Stimulated activated CD4-positive, alpha-beta T cell treated with anti-CD3 and anti-CD28 coated beads, Interleukin-1b, Interleukin-23, amount 100 ng/mL, for 1 hour (primary cell): ENCODE measurements around the gene MMRN1.

ENCODE experiments used
- DNase-seq, 2 donors: peaks; one replicate each; pipeline ENCODE4 v3.0.0-alpha.2; 2020; ENCODE audit warnings: low read depth in 2 of 2

The MMRN1 gene

GRCh38 chr4:89995006-89995405 is 100.4 kb downstream of the MMRN1 start:
- no peak for DNase-seq

- no peak for DNase-seq
Measured at GRCh38 chr4:89995814-89996213, 101.2 kb downstream of the MMRN1 start.

GRCh38 chr4:89997171-89997704 is 102.6 kb downstream of the MMRN1 start:
- DNase-seq, result no peak

GRCh38 chr4:89998469-89999011 is 103.9 kb downstream of the MMRN1 start:
- DNase-seq, result no peak

- DNase-seq, result no peak
Measured at GRCh38 chr4:90001023-90001422, 106.4 kb downstream of the MMRN1 start.

- DNase-seq, result no peak
Measured at GRCh38 chr4:90002441-90003062, 107.9 kb downstream of the MMRN1 start.
